IMR-90 (cell line): ENCODE measurements around the gene ALLC. TPM values are rescaled to one million over a fixed set of nuclear protein-coding genes. Genes with fewer than 3 reads are reported as not detected.

Experiments used
- ATAC-seq: fragments of 200-7000 bp; cut with Tn5 transposase; 2 replicates; pipeline ENCODE4 v1.9.1; 2020; ENCODE audit warnings: low read depth, mild to moderate bottlenecking, moderate library complexity
- BruUV-seq: library from RNA; stranded (reverse); fragments of 400-500 nt; replicated peaks from 2 replicates; lab custom pipeline; 2021; lab: Mats Ljungman, UMichigan
- CTCF ChIA-PET: fragments of 300-600 bp; formaldehyde crosslinking; extraction: SDS; loops from one replicate; lab custom pipeline; 2021; ENCODE audit warnings: antibody characterized with exemption; lab: Yijun Ruan, JAX
- POLR2A ChIA-PET: fragments of 300-600 bp; sonication (Branson Sonifier 250); formaldehyde crosslinking; loops from one replicate; lab custom pipeline; 2022; ENCODE audit warnings: antibody characterized with exemption; ENCODE audit not compliant: unreplicated experiment; lab: Charles Lee
- DNase-seq: peaks from one replicate; pipeline ENCODE4 v3.0.0; 2013
- H2AFZ ChIP-seq: replicated peaks from 2 replicates; pipeline ENCODE3; 2013; ENCODE audit warnings: low read length, mild to moderate bottlenecking; ENCODE audit not compliant: poor library complexity
- H2AK5ac ChIP-seq: 2 replicates; pipeline ENCODE4 v1.6.1; 2013; ENCODE audit warnings: low read depth, low read length, inconsistent platforms
- H2AK9ac ChIP-seq: replicated peaks from 2 replicates; pipeline ENCODE3; 2013; ENCODE audit warnings: mild to moderate bottlenecking, low read depth, low read length, moderate library complexity; ENCODE audit not compliant: poor library complexity
- H2BK120ac ChIP-seq: 2 replicates; pipeline ENCODE4 v1.6.1; 2013; ENCODE audit warnings: low read depth, low read length, inconsistent platforms
- H2BK15ac ChIP-seq: 3 replicates; pipeline ENCODE4 v1.6.1; 2013; ENCODE audit warnings: low read depth, low read length, inconsistent platforms
- H2BK20ac ChIP-seq: 2 replicates; pipeline ENCODE4 v1.6.1; 2013; ENCODE audit warnings: low read depth, mild to moderate bottlenecking, inconsistent platforms, low read length, moderate library complexity
- H2BK5ac ChIP-seq: 2 replicates; pipeline ENCODE4 v1.6.1; 2013; ENCODE audit warnings: mild to moderate bottlenecking, low read depth, low read length, inconsistent platforms; ENCODE audit not compliant: poor library complexity, severe bottlenecking
- H3K14ac ChIP-seq: replicated peaks from 2 replicates; pipeline ENCODE4 v1.6.1; 2013; ENCODE audit warnings: low read depth, low read length, inconsistent platforms
- H3K18ac ChIP-seq: 2 replicates; pipeline ENCODE4 v1.6.1; 2013; ENCODE audit warnings: low read depth, low read length, control low read depth
- H3K23ac ChIP-seq: 2 replicates; pipeline ENCODE4 v1.6.1; 2013; ENCODE audit warnings: low read depth, low read length, inconsistent platforms
- H3K27ac ChIP-seq: 2 replicates; pipeline ENCODE4 v1.5.1; 2013; ENCODE audit warnings: mild to moderate bottlenecking, control low read depth, low read length; ENCODE audit not compliant: insufficient read depth
- H3K27me3 ChIP-seq: 2 replicates; pipeline ENCODE4 v1.6.1; 2013; ENCODE audit warnings: low read length; ENCODE audit not compliant: control insufficient read depth, insufficient read depth
- H3K36me3 ChIP-seq: 2 replicates; pipeline ENCODE4 v1.6.1; 2013; ENCODE audit warnings: low read length, mixed read lengths; ENCODE audit not compliant: control insufficient read depth, insufficient read depth
- H3K4ac ChIP-seq: 2 replicates; pipeline ENCODE4 v1.6.1; 2013; ENCODE audit warnings: low read depth, low read length, inconsistent platforms
- H3K4me1 ChIP-seq: 2 replicates; pipeline ENCODE4 v1.6.1; 2013; ENCODE audit warnings: low read length, mixed read lengths; ENCODE audit not compliant: control insufficient read depth, insufficient read depth
- H3K4me2 ChIP-seq: 2 replicates; pipeline ENCODE4 v1.6.1; 2013; ENCODE audit warnings: low read depth, mild to moderate bottlenecking, control low read depth, low read length, moderate library complexity
- H3K4me3 ChIP-seq: 2 replicates; pipeline ENCODE4 v1.5.1; 2013; ENCODE audit warnings: low read depth, mild to moderate bottlenecking, control low read depth, low read length, moderate library complexity; ENCODE audit not compliant: insufficient read depth
- H3K56ac ChIP-seq: 2 replicates; pipeline ENCODE4 v1.6.1; 2013; ENCODE audit warnings: low read length, inconsistent platforms; ENCODE audit not compliant: insufficient read depth; ENCODE audit errors: extremely low read depth
- H3K79me1 ChIP-seq, 2 experiments: 2 replicates each; pipeline ENCODE4 v1.6.1; 2013; ENCODE audit warnings: low read length in 2 of 2, inconsistent platforms in 1 of 2, low read depth in 1 of 2
- H3K9ac ChIP-seq: 2 replicates; pipeline ENCODE4 v1.6.1; 2013; ENCODE audit warnings: low read depth, low read length, control low read depth
- H3K9me1 ChIP-seq: 2 replicates; pipeline ENCODE4 v1.6.1; 2013; ENCODE audit warnings: low read length, inconsistent platforms; ENCODE audit not compliant: insufficient read depth
- H3K9me3 ChIP-seq: 2 replicates; pipeline ENCODE4 v1.6.1; 2013; ENCODE audit warnings: low read length; ENCODE audit not compliant: control insufficient read depth, insufficient read depth
- H4K20me1 ChIP-seq: 2 replicates; pipeline ENCODE4 v1.6.1; 2013; ENCODE audit warnings: low read length, inconsistent platforms; ENCODE audit not compliant: insufficient read depth
- H4K5ac ChIP-seq: 2 replicates; pipeline ENCODE4 v1.6.1; 2013; ENCODE audit warnings: mild to moderate bottlenecking, low read depth, low read length, control low read depth
- H4K8ac ChIP-seq, 2 experiments: 2 replicates each; pipeline ENCODE4 v1.6.1; 2013; ENCODE audit warnings: low read depth in 2 of 2, low read length in 2 of 2, control low read depth in 1 of 2, inconsistent platforms in 1 of 2
- H4K91ac ChIP-seq: 2 replicates; pipeline ENCODE4 v1.6.1; 2013; ENCODE audit warnings: low read depth, low read length, inconsistent platforms; ENCODE audit not compliant: insufficient read depth
- BHLHE40 ChIP-seq: fragments of 150-350 bp; IDR thresholded peaks from 2 replicates; pipeline ENCODE4 v1.6.1; 2016; ENCODE audit warnings: mild to moderate bottlenecking, low read depth, low read length
- CEBPB ChIP-seq: IDR thresholded peaks from 2 replicates; pipeline ENCODE4 v1.6.1; 2012; ENCODE audit warnings: low read depth, low read length, improper control_type of control experiment
- CHD1 ChIP-seq: IDR thresholded peaks from 2 replicates; pipeline ENCODE4 v1.6.1; 2012; ENCODE audit warnings: low read depth, low read length, improper control_type of control experiment
- CTCF ChIP-seq: conservative IDR thresholded peaks from 2 replicates; pipeline ENCODE4 v1.5.1; 2012; ENCODE audit warnings: mild to moderate bottlenecking, low read depth, low read length, improper control_type of control experiment
- ELK1 ChIP-seq: fragments of 150-350 bp; IDR thresholded peaks from 2 replicates; pipeline ENCODE4 v1.6.1; 2016; ENCODE audit warnings: low read depth, mild to moderate bottlenecking, low read length, moderate library complexity, borderline replicate concordance
- FOS ChIP-seq: fragments of 150-350 bp; IDR thresholded peaks from 2 replicates; pipeline ENCODE4 v1.6.1; 2016; ENCODE audit warnings: low read depth, low read length
- MAFK ChIP-seq: IDR thresholded peaks from 2 replicates; pipeline ENCODE4 v1.6.1; 2012; ENCODE audit warnings: low read depth, low read length, improper control_type of control experiment
- MAZ ChIP-seq: IDR thresholded peaks from 2 replicates; pipeline ENCODE4 v1.6.1; 2012; ENCODE audit warnings: low read depth, mild to moderate bottlenecking, low read length, improper control_type of control experiment, moderate library complexity, borderline replicate concordance
- MXI1 ChIP-seq: IDR thresholded peaks from 2 replicates; pipeline ENCODE4 v1.6.1; 2012; ENCODE audit warnings: low read depth, mild to moderate bottlenecking, low read length, moderate library complexity, borderline replicate concordance
- NFE2L2 ChIP-seq: fragments of 150-350 bp; IDR thresholded peaks from 2 replicates; pipeline ENCODE4 v1.6.1; 2016; ENCODE audit warnings: low read depth, mild to moderate bottlenecking, low read length
- POLR2A ChIP-seq: IDR thresholded peaks from 2 replicates; pipeline ENCODE4 v1.6.1; 2012; ENCODE audit warnings: mild to moderate bottlenecking, low read depth, low read length
- RAD21 ChIP-seq: IDR thresholded peaks from 2 replicates; pipeline ENCODE4 v1.6.1; 2012; ENCODE audit warnings: low read length, improper control_type of control experiment
- RCOR1 ChIP-seq: IDR thresholded peaks from 2 replicates; pipeline ENCODE4 v1.6.1; 2012; ENCODE audit warnings: mild to moderate bottlenecking, low read length, improper control_type of control experiment; ENCODE audit not compliant: insufficient replicate concordance
- RFX5 ChIP-seq: IDR thresholded peaks from 2 replicates; pipeline ENCODE4 v1.8.0; 2012; ENCODE audit warnings: low read depth, mild to moderate bottlenecking, low read length, moderate library complexity
- SMC3 ChIP-seq: fragments of 150-350 bp; IDR thresholded peaks from 2 replicates; pipeline ENCODE4 v1.6.1; 2016; ENCODE audit warnings: low read depth, mild to moderate bottlenecking, antibody characterized with exemption, low read length, moderate library complexity
- USF2 ChIP-seq: fragments of 150-350 bp; IDR thresholded peaks from 2 replicates; pipeline ENCODE4 v1.6.1; 2017; ENCODE audit warnings: mild to moderate bottlenecking, antibody characterized with exemption, low read length, low read depth
- WGBS, 2 experiments: methylation state at CpG; one replicate each; pipeline versions ENCODE4 v1.1.5 to v1.1.7; 2013; ENCODE audit warnings: missing lambda C conversion rate in 2 of 2; ENCODE audit not compliant: insufficient read length in 1 of 2; ENCODE audit errors: extremely low coverage in 2 of 2; 5-methylcytosine and 5-hydroxymethylcytosine counted together
- dilution Hi-C: fragments of 300-500 bp; cut with HindIII; formaldehyde crosslinking; loops from one replicate; pipeline ENCODE4 v1.14.3; 2018; ENCODE audit warnings: low sequenced_read_pairs; ENCODE audit not compliant: unreplicated experiment
- in situ Hi-C: fragments of 300-500 bp; cut with MboI; formaldehyde crosslinking; loops from 3 replicates; pipeline ENCODE4 v1.14.3; 2019; ENCODE audit warnings: low sequenced_read_pairs, inconsistent platforms, mixed read lengths
- intact Hi-C: fragments of 100-400 bp; cut with micrococcal nuclease; formaldehyde crosslinking; loops from 2 replicates; pipeline ENCODE4 v1.10.0; 2022
- polyA plus RNA-seq, 3 experiments: library from polyadenylated mRNA; depleted of rRNA; stranded (reverse); fragments of >200 nt; gene quantifications; 2 replicates each; pipeline ENCODE4 v1.2.3, GENCODE V29; 2012; ENCODE audit warnings: low replicate concordance in 1 of 3
- total RNA-seq: library from RNA; depleted of rRNA; stranded (reverse); fragments of >200 nt; gene quantifications from 2 replicates; pipeline ENCODE4 v1.2.3, GENCODE V29; 2012

ALLC gene
- total and polyA plus RNA-seq, 2 of the 4 experiments (the other 2 are of a cell fraction) = not detected

- H3K4ac ChIP-seq = no peak overlapping the region
- in situ Hi-C loops (no loop called here), dilution Hi-C loops (no loop called here), intact Hi-C loops (no loop called here)
- H4K91ac ChIP-seq = no peak overlapping the region
- no peak overlapping the region for H3K4me3 ChIP-seq
- H3K14ac ChIP-seq = no peak overlapping the region
- H3K23ac ChIP-seq = no peak overlapping the region
- H3K56ac ChIP-seq = no peak overlapping the region
- H3K27ac ChIP-seq = no peak overlapping the region
- no peaks in the 10 kb centered on the region for H4K20me1 ChIP-seq
- H2AK5ac ChIP-seq = no peak overlapping the region
- WGBS, 2 experiments = no CpG with 5 or more reads among the region's 6 CpGs
- peaks cover 10% of the 10 kb centered on the region for H3K4me1 ChIP-seq
- H2BK5ac ChIP-seq = no peak overlapping the region
- H3K18ac ChIP-seq = no peak overlapping the region
- no peaks in the 10 kb centered on the region for H3K79me1 ChIP-seq
- H3K27me3 ChIP-seq = 0 out of 2 replicates have a peak, but pooled peaks cover 2% of the 10 kb centered on the region
- no peak overlapping the region for H2BK120ac ChIP-seq
- no peaks in the 10 kb centered on the region for H3K36me3 ChIP-seq
- no peak overlapping the region for H2AK9ac ChIP-seq
- no peak for TF ChIP-seq SMC3
- TF ChIP-seq CEBPB = no peak
- TF ChIP-seq RCOR1 = no peak
- no peak for TF ChIP-seq BHLHE40
- TF ChIP-seq NFE2L2 = no peak
- no peak for TF ChIP-seq MAZ
- TF ChIP-seq RAD21 = no peak
- no peak for TF ChIP-seq MXI1
- TF ChIP-seq USF2 = no peak
- TF ChIP-seq FOS = no peak
- no peak for TF ChIP-seq MAFK
- TF ChIP-seq CHD1 = no peak
- no peak for TF ChIP-seq CTCF
- no peak for TF ChIP-seq POLR2A
- no peak for TF ChIP-seq ELK1
- no peak for TF ChIP-seq RFX5
- H4K8ac ChIP-seq = no peak overlapping the region
- H3K9me1 ChIP-seq = no peaks in the 10 kb centered on the region
- no peak for ATAC-seq
- ChIA-PET CTCF (no interaction called here), POLR2A (no interaction called here)
- no peak overlapping the region for H2AFZ ChIP-seq
- BruUV-seq = no TSS peak
- H3K4me2 ChIP-seq = no peak overlapping the region
- DNase-seq = no peak
- no peak overlapping the region for H3K9ac ChIP-seq
- H4K5ac ChIP-seq = no peak overlapping the region
- H2BK15ac ChIP-seq = no peak overlapping the region
- no peak overlapping the region for H2BK20ac ChIP-seq
- no peaks in the 10 kb centered on the region for H3K9me3 ChIP-seq
Measured at GRCh38 chr2:3709225-3709624, 51.2 kb downstream of the ALLC start.
